ENCODE data around the gene ZHX3. TPM values are rescaled to one million over a fixed set of nuclear protein-coding genes. Genes with fewer than 3 reads are reported as not detected.

The ZHX3 gene
- total and polyA plus RNA-seq, 2 of the 13 experiments (the other 11 are each of a cell fraction or from before 2014, with no cell fraction given), result 8.4 to 11.7 TPM

- no peak for TF ChIP-seq ZNF513 (CRISPR knock-in tag; conservative IDR thresholded peaks at IDR 0.05)
- TF ChIP-seq GFI1 (CRISPR knock-in tag; IDR thresholded peaks at IDR 0.05; ENCODE audit: borderline replicate concordance), result peak; percentile 79; the same call in 1 of the 2 replicates
- TF ChIP-seq ELF1 (CRISPR knock-in tag; IDR thresholded peaks at IDR 0.05), result peak; percentile 32; the same call in 1 of the 2 replicates
- TF ChIP-seq ZNF329 (CRISPR knock-in tag; IDR thresholded peaks at IDR 0.05; ENCODE audit: low read depth), result peak; percentile 91
- 0 out of 2 replicates have a peak, but pooled peaks have one; percentile 53 for TF ChIP-seq AHDC1 (CRISPR knock-in tag; IDR thresholded peaks at IDR 0.05; ENCODE audit: borderline replicate concordance)
- TF ChIP-seq BCL3 (CRISPR knock-in tag; IDR thresholded peaks at IDR 0.05), result peak; percentile 69; the same call in 1 of the 2 replicates
- TF ChIP-seq MXD3 (CRISPR knock-in tag; IDR thresholded peaks at IDR 0.05), result peak; percentile 80; the same call in 1 of the 2 replicates
- peak; percentile 55 for TF ChIP-seq TGIF2 (CRISPR knock-in tag; IDR thresholded peaks at IDR 0.05)
- TF ChIP-seq ATF5 (CRISPR knock-in tag; IDR thresholded peaks at IDR 0.05; ENCODE audit: low read depth), result peak; percentile 26; the same call in 1 of the 2 replicates
- peak; percentile 87 for TF ChIP-seq ASH2L (IDR thresholded peaks at IDR 0.05; ENCODE audit: insufficient read length, low read depth, low read length)
- TF ChIP-seq FOXP4 (CRISPR knock-in tag; IDR thresholded peaks at IDR 0.05), result no peak; the same call in 1 of the 2 replicates
- TF ChIP-seq PBX3 (CRISPR knock-in tag; IDR thresholded peaks at IDR 0.05; ENCODE audit: borderline replicate concordance), result peak; percentile 96
- TF ChIP-seq ZBTB7B (CRISPR knock-in tag; IDR thresholded peaks at IDR 0.05), result peak; percentile 48
Measured at GRCh38 chr20:41136680-41137613, 180.6 kb downstream of the ZHX3 start, which contains the start of gene PLCG1 (continued).
